CD14-positive monocyte (primary cell): ENCODE data around the gene PRCD. TPM values are rescaled to one million over a fixed set of nuclear protein-coding genes. Genes with fewer than 3 reads are reported as not detected.
A peak's percentile ranks its signal among the peaks of the same experiment; 100 is the strongest.

Source experiments
- DNase-seq, 3 donors: peaks; one replicate each; pipeline ENCODE4 v3.0.0-alpha.2; 2011 to 2022
- H2AFZ ChIP-seq: 2 replicates; pipeline ENCODE4 v1.6.0; 2012; ENCODE audit warnings: mild to moderate bottlenecking, low read depth, low read length, inconsistent platforms; ENCODE audit not compliant: insufficient read depth, poor library complexity, severe bottlenecking
- H3K27ac ChIP-seq, 2 donors: 1 replicate in 1 of 2; 2 replicates in 1 of 2; pipeline ENCODE4 v1.5.1; 2012 to 2013; ENCODE audit warnings: low read length in 2 of 2, control low read depth in 1 of 2, inconsistent platforms in 1 of 2, low read depth in 1 of 2, mild to moderate bottlenecking in 1 of 2
- H3K27me3 ChIP-seq, 2 donors: one replicate each; pipeline versions ENCODE4 v1.6.0 to v1.6.1; 2011 to 2013; ENCODE audit warnings: low read length in 2 of 2; ENCODE audit not compliant: control insufficient read depth in 2 of 2, insufficient read depth in 2 of 2
- H3K36me3 ChIP-seq, 2 donors: replicated peaks in 1 of 2; 1 replicate in 1 of 2; 2 replicates in 1 of 2; pipeline versions ENCODE4 v1.5.1 to v1.6.1; 2012 to 2013; ENCODE audit warnings: low read length in 2 of 2, control low read depth in 1 of 2, inconsistent platforms in 1 of 2, mild to moderate bottlenecking in 1 of 2; ENCODE audit not compliant: insufficient read depth in 2 of 2, control insufficient read depth in 1 of 2
- H3K4me1 ChIP-seq, 2 donors: 1 replicate in 1 of 2; 2 replicates in 1 of 2; pipeline versions ENCODE4 v1.5.1 to v1.6.1; 2012 to 2013; ENCODE audit warnings: low read length in 2 of 2, control low read depth in 1 of 2, inconsistent platforms in 1 of 2, mild to moderate bottlenecking in 1 of 2, moderate library complexity in 1 of 2; ENCODE audit not compliant: insufficient read depth in 2 of 2, control insufficient read depth in 1 of 2
- H3K4me2 ChIP-seq: replicated peaks from 2 replicates; pipeline ENCODE3; 2012; ENCODE audit warnings: low read length, moderate library complexity, mild to moderate bottlenecking; ENCODE audit not compliant: poor library complexity, severe bottlenecking; ENCODE audit errors: extremely low read depth
- H3K4me3 ChIP-seq, 3 experiments: fragments of 200-600 bp in 1 of 3; sonication (generic) in 1 of 3; replicated peaks in 1 of 3; 1 replicate in 2 of 3; 2 replicates in 1 of 3; pipeline ENCODE4 v1.5.1; 2011 to 2013; ENCODE audit warnings: low read length in 3 of 3, mild to moderate bottlenecking in 3 of 3, control low read depth in 2 of 3, low read depth in 2 of 3, inconsistent platforms in 1 of 3, moderate library complexity in 1 of 3
- H3K79me2 ChIP-seq: 2 replicates; pipeline ENCODE4 v1.6.0; 2012; ENCODE audit warnings: mild to moderate bottlenecking, control low read depth, inconsistent platforms, low read length, moderate library complexity; ENCODE audit not compliant: insufficient read depth
- H3K9ac ChIP-seq: 2 replicates; pipeline ENCODE4 v1.6.0; 2017; ENCODE audit warnings: low read length, mild to moderate bottlenecking; ENCODE audit not compliant: insufficient read depth, poor library complexity, severe bottlenecking
- H3K9me3 ChIP-seq, 2 donors: replicated peaks in 1 of 2; 1 replicate in 1 of 2; 2 replicates in 1 of 2; pipeline versions ENCODE4 v1.5.1 to v1.6.1; 2012 to 2013; ENCODE audit warnings: low read length in 2 of 2, control low read depth in 1 of 2; ENCODE audit not compliant: control insufficient read depth in 1 of 2, insufficient read depth in 1 of 2
- H4K20me1 ChIP-seq: 2 replicates; pipeline ENCODE4 v1.6.0; 2012; ENCODE audit warnings: mild to moderate bottlenecking, low read length, control low read depth, moderate library complexity; ENCODE audit not compliant: insufficient read depth
- H3K27ac Mint-ChIP-seq, 7 donors: one replicate each; pipeline ENCODE4 v1.8.0; 2020; ENCODE audit warnings: mild to moderate bottlenecking in 7 of 7, mixed read lengths in 7 of 7, moderate library complexity in 6 of 7, inconsistent platforms in 2 of 7
- H3K27me3 Mint-ChIP-seq, 3 donors: one replicate each; pipeline ENCODE4 v1.8.0; 2021 to 2022; ENCODE audit warnings: low read depth in 3 of 3, mild to moderate bottlenecking in 3 of 3, mixed read lengths in 3 of 3, moderate library complexity in 3 of 3, inconsistent platforms in 1 of 3
- H3K36me3 Mint-ChIP-seq, 2 donors: one replicate each; pipeline ENCODE4 v1.8.0; 2020; ENCODE audit warnings: mixed read lengths in 2 of 2, inconsistent platforms in 1 of 2, mild to moderate bottlenecking in 1 of 2
- H3K4me1 Mint-ChIP-seq: one replicate; pipeline ENCODE4 v1.8.0; 2020; ENCODE audit warnings: mild to moderate bottlenecking, mixed read lengths
- H3K4me3 Mint-ChIP-seq, 2 donors: one replicate each; pipeline ENCODE4 v1.8.0; 2020; ENCODE audit warnings: mild to moderate bottlenecking in 2 of 2, mixed read lengths in 2 of 2, moderate library complexity in 1 of 2
- H3K9me3 Mint-ChIP-seq, 7 donors: one replicate each; pipeline ENCODE4 v1.8.0; 2020 to 2022; ENCODE audit warnings: mixed read lengths in 7 of 7, mild to moderate bottlenecking in 6 of 7, moderate library complexity in 6 of 7, inconsistent platforms in 2 of 7
- CTCF ChIP-seq: fragments of 200-600 bp; IDR thresholded peaks from one replicate; pipeline ENCODE4 v1.8.0; 2022; ENCODE audit warnings: antibody characterized with exemption, mild to moderate bottlenecking
- WGBS: methylation state at CpG from one replicate; pipeline ENCODE4 v1.1.5; 2013; ENCODE audit warnings: missing lambda C conversion rate; ENCODE audit not compliant: insufficient coverage; 5-methylcytosine and 5-hydroxymethylcytosine counted together
- intact Hi-C, 2 donors: fragments of 100-400 bp; cut with micrococcal nuclease; formaldehyde crosslinking; loops; one replicate each; pipeline versions ENCODE4 v1.15.0 to v1.15.1; 2023
- polyA plus RNA-seq, 3 donors: library from polyadenylated mRNA; depleted of rRNA in 1 of 3; unstranded in 2 of 3; stranded (reverse) in 1 of 3; fragments of 300-500 nt in 2 of 3; fragments of >200 nt in 1 of 3; fragmentation: Illumina TruSeq in 2 of 3; gene quantifications; 1 replicate in 2 of 3; 2 replicates in 1 of 3; pipeline ENCODE4 v1.2.3, GENCODE V29; 2012 to 2021

PRCD gene
- polyA plus RNA-seq, 3 donors = not detected

- H4K20me1 ChIP-seq = peaks cover 44% of the 10 kb centered on the region
- peak overlapping the region in 1 of 2 donors; percentile 3 for H3K27ac ChIP-seq
- H3K27me3 ChIP-seq = no peaks in the 10 kb centered on the region
- H3K79me2 ChIP-seq = peaks cover 52% of the 10 kb centered on the region
- Mint-ChIP-seq H3K4me1 (peaks cover 60% of the 10 kb centered on the region), H3K4me3 (peak overlapping the region; percentile 46 to 57), H3K27me3 (peaks cover 0 to 3% (median 0%) of the 10 kb centered on the region in 3 donors), H3K9me3 (no peaks in the 10 kb centered on the region), H3K27ac (peak overlapping the region in 5 of 7 donors; percentile 23 to 63 (median 46)), H3K36me3 (peaks cover 34 to 48% of the 10 kb centered on the region in 2 donors)
- H3K4me2 ChIP-seq = no peak overlapping the region
- no peaks in the 10 kb centered on the region for H3K9me3 ChIP-seq
- H3K4me3 ChIP-seq = no peak overlapping the region
- no peak overlapping the region for H2AFZ ChIP-seq
- no peak overlapping the region for H3K9ac ChIP-seq
- DNase-seq = no peak
- intact Hi-C loops = no loop called here
- H3K36me3 ChIP-seq = peaks cover 26 to 31% of the 10 kb centered on the region in 2 donors
- H3K4me1 ChIP-seq = peaks cover 45 to 69% of the 10 kb centered on the region in 2 donors
- TF ChIP-seq CTCF = no peak
- WGBS = 92% methylated on average over 5 of the region's 10 CpGs
These were observed 20.4 kb downstream of the PRCD start for GRCh38 chr17:76560036-76560876.

DNA sequence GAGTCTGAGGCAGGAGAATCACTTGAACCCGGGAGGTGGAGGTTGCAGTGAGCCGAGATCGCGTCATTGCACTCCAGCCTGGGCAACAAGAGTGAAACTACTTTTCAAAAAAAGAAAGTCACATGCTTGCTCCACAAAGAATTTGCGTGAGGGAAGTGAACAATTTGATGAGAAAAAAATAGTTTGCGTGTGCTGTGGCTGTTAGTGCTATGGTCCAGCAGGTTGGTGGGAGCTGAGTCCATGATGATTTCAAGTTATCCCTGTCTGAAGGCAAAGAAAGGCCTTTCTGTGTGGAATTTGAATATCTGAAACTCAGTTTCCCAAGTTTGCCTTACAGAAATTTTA is 21.0 kb downstream of the PRCD start:
- intact Hi-C loops = no loop called here
- no peaks in the 10 kb centered on the region for H3K9me3 ChIP-seq
- Mint-ChIP-seq H3K9me3 (no peaks in the 10 kb centered on the region), H3K4me3 (peak overlapping the region; percentile 46 to 57), H3K27me3 (peaks cover 0 to 3% (median 0%) of the 10 kb centered on the region in 3 donors), H3K36me3 (peaks cover 38 to 54% of the 10 kb centered on the region in 2 donors), H3K4me1 (peaks cover 62% of the 10 kb centered on the region), H3K27ac (peak overlapping the region in 4 of 7 donors; percentile 32 to 63 (median 50))
- DNase-seq = peak in 1 of 3 donors; percentile 40
- peaks cover 32 to 37% of the 10 kb centered on the region in 2 donors for H3K36me3 ChIP-seq
- H3K27ac ChIP-seq = no peak overlapping the region
- peaks cover 52% of the 10 kb centered on the region for H3K79me2 ChIP-seq
- H3K4me3 ChIP-seq = peak overlapping the region in 1 of 3 experiments; percentile 21
- TF ChIP-seq CTCF = no peak
- peaks cover 50% of the 10 kb centered on the region for H4K20me1 ChIP-seq
- peak overlapping the region; percentile 34 for H3K4me2 ChIP-seq
- no peak overlapping the region for H2AFZ ChIP-seq
- H3K4me1 ChIP-seq = peaks cover 45 to 69% of the 10 kb centered on the region in 2 donors
- H3K9ac ChIP-seq = no peak overlapping the region
- WGBS = 39% methylated on average over 4 of the region's 6 CpGs
- no peaks in the 10 kb centered on the region for H3K27me3 ChIP-seq
